Stimulated activated CD4-positive, alpha-beta T cell treated with anti-CD3 and anti-CD28 coated beads, TNF-alpha, amount 100 ng/mL, for 48 hours (primary cell): ENCODE measurements around the gene PON3.

ENCODE experiments used
- DNase-seq, 3 donors: peaks; one replicate each; pipeline ENCODE4 v3.0.0-alpha.2; 2020; ENCODE audit warnings: low read depth in 3 of 3

Gene PON3

DNA sequence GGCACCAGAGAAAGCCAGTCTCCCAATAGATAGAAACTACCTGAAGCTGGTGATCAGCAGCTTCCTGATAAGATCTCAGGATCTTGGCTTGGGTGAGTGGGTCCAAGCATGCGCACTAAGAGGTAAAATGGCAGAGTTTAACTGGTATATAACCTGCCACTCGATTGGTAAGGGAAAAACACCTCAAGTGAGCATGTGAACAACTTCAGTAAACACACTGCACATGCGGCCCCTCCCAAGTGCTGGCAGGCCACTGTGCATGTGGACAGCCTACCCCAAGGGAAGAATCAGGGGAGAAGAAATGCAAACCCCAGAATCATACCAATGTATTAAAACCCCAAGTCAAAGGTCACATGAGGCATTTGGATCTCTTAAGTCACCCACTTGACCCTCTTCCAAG lies 54.1 kb downstream of the PON3 start:
- no peak for DNase-seq

- no peak for DNase-seq
Measured at GRCh38 chr7:95340491-95340890, 55.7 kb downstream of the PON3 start.

DNA sequence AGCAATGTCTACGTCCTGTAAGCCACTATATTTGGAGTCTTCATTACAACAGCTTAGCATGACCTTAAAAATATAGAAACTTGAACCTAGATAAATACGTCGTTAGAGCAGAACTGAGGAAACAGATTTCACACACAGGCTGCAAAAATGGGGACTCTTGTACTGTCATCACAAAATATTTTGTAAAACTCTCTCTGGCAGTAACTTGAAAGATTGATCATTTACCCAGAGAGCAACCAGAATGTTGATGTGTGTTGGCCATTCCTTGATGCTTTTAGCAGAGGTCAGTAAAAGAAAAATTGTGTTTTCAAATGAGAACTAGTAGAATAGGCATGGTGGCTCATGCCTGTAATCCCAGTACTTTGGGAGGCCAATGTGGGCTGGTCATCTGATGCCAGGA lies 57.3 kb downstream of the PON3 start:
- no peak for DNase-seq

GRCh38 chr7:95335093-95335492 lies 61.1 kb downstream of the PON3 start:
- no peak for DNase-seq

DNA sequence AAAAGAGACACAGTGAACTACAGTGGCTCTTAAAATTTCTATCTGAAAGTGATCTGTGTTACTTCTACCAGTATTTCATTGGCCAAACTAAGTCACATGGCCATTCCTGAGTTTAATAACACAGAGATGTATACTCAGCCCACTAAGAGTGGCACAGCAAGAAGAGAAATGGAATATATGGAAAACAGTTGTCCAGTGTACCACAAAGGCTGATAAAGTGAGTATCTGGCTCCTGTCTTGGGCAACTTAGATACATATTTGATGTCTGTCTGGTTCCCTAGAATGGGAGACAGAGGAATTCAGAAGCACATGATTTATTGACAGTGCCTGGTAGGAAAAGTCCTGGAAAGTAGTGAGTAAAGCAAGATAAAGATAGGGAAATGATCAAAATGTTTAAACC lies 61.7 kb downstream of the PON3 start:
- no peak for DNase-seq

DNA sequence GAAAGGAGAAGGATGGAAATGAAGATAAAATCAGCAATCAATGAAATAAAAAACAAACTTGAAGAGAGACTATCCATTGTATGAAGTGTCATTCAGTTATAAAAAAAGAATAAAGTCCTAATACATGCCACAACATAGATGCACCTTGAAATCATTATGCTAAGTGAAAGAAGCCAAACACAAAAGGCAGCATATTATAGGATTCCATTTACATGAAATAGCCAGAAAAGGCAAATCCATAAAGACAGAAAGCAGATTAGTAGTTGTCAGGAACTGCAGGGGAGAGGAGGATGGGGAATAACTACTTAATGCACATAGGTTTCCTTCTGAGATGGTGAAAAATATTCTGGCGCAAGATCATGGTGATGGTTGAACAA lies 65.2 kb downstream of the PON3 start:
- no peak for DNase-seq

- DNase-seq = no peak
Measured at GRCh38 chr7:95330204-95330960, 65.8 kb downstream of the PON3 start.

- DNase-seq = no peak
Measured at GRCh38 chr7:95327356-95327755, 68.8 kb downstream of the PON3 start.

DNA sequence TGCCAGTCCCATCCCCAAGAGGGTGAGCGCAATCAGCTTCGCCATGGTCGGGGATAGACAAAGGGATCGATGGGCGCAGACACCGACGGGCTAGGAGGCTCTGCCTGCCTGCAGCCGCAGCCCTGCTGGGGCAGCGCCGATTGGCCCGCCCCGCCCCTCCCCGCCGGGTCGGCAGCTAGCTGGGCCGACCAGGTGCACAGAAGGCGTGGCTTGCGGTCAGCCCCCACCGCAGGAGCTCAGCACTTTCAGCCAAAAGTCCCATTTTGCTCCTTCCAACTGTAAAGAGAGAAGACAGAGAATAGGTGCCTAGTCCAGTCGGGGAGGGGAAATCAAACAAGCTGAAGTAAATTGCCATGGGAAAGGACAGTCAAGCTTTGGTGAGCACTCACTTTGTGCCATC lies 71.7 kb downstream of the PON3 start, which contains the start of gene PON1:
TSS of gene PON1 (minus strand) at position 102 of the 400 bp plus-strand sequence. CDS start at position 45, 57 bp downstream.
- no peak for DNase-seq

DNA sequence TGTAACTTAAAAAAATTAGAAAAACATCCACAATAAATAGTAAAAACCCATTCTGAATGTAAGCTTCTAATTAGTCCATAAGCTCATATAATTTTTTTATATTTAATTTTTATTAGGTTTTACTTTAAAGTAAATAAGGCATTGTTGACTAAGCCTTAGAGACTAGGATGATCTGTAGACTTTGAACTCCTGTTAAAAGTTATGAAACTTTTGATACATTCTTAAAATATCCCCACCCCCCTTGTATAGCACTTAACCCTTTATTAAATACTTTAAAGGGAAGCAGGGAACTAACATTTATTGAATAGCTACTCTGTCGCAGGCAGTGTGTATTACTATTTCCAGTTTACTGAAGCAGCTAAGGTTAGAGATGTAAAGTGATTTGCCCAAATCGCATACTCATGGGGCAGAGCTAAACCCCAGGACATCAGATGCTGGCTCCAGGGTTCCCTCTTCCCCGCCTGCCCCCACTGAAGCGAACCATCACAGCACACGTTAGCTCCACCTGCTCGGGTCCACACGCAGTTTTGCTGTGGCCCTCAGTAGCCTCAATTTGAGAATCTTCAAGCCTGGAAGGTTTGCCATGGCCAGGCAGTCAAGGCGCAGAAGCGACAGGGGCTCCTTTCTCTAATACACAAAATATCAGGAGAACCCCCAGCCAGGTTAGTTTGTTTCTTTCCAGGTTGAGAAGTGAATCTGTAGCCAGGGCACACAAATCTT lies 72.6 kb downstream of the PON3 start:
- DNase-seq = no peak

- DNase-seq = no peak
Measured at GRCh38 chr7:95322854-95323253, 73.3 kb downstream of the PON3 start.

DNA sequence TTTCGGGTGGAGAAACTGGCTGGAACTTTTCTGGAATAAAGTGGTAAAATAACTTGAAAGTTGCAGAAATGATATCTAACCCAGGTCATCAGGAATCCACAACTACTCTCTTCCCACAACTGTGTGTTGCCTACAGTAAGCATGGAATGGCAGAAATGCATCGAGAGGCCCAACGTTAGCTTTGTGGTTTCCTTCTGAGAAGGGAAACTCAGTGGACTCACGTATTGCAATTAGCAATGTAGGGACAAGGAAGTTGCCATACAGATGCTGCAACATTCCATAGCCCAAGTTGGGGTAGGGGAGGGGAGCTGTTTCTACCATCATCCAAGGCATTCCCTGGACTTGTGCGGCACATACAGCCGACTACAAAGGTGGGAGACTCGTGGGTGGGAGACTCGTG lies 73.8 kb downstream of the PON3 start:
- DNase-seq = no peak

GRCh38 chr7:95321720-95322119 lies 74.5 kb downstream of the PON3 start:
- DNase-seq = no peak

- no peak for DNase-seq
Measured at GRCh38 chr7:95320651-95321050, 75.5 kb downstream of the PON3 start.

DNA sequence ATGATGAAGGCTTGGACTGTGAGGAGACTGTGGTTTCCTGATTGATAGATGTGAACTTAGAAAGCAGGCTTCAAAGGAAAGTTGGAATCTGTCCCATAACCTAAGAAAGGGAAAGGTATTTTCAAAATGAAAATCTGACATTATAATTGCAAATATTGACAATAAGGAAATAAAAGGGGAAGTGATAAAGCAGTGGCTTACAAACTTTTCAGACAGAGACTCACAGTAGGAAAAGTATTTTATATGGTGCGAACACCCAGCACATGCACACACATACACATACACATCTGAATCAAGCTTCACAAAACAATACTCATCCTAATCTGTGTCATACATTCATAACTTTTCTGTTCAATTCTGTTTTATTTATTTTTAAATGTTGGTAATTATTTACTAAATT lies 76.6 kb downstream of the PON3 start:
- no peak for DNase-seq

DNA sequence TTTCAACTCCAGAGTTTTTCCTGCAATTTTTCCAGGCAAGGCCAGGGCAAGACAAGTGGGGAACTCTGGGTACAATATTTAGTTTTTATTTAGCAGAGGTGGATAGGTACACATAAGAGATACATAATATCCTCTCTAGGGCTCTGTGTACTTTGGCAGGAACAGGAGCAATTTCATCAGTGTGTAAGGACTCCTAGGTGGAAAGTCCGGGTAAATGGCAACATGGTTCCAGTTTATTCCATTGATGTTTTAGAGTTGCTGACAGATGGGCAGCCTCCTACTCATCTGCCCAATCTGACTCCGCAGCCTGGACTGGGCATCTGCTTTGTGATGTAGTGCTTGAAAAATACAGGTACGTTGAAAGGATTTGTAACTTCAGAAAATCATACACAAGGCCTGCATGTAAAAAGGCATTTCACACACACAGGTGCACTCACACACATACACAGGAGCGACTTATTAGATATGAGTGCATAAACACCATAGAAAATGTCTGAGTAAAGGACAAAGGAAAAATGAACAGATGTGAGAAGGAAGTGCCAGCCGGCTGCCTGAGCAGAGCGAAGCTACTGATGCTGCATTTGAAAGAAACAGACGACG lies 77.6 kb downstream of the PON3 start:
- DNase-seq = no peak

DNA sequence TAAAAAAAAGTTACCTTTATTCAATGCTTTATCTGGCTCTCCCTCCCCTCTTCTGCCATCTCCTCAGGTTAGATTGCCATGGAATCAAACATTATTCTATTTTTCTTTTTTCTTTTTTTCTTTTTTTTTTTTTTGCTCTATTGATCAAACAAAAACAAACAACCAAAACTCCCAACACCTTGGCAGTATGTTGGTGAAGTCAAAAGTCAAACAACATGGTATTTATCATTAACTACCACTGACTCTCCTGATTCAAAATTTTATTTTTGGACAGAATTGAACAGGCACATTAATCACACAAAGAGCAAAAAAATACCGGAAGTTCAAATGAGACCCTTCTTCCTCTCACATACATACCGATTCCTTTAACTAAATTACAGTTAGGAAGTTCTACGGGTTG lies 78.2 kb downstream of the PON3 start:
- no peak for DNase-seq

GRCh38 chr7:95317546-95317945 lies 78.6 kb downstream of the PON3 start:
- no peak for DNase-seq

- DNase-seq = no peak
Measured at GRCh38 chr7:95316588-95316987, 79.6 kb downstream of the PON3 start.

DNA sequence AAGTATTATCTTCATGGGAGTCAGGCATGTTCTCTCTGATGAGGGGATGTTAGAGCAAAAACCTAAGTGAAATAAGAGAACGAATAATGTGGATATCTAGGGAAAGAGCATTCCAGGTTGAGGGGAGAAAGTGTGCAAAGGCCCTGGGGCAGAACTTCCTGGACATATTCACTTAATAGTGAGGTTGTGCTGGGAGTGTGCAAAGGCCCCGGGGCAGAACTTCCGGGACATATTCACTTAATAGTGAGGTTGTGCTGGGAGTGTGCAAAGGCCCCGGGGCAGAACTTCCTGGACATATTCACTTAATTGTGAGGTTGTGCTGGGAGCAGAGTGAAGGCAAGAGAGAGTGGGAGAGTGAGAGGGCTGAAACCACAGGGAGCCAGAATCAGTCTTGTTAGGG lies 83.6 kb downstream of the PON3 start:
- DNase-seq = no peak

DNA sequence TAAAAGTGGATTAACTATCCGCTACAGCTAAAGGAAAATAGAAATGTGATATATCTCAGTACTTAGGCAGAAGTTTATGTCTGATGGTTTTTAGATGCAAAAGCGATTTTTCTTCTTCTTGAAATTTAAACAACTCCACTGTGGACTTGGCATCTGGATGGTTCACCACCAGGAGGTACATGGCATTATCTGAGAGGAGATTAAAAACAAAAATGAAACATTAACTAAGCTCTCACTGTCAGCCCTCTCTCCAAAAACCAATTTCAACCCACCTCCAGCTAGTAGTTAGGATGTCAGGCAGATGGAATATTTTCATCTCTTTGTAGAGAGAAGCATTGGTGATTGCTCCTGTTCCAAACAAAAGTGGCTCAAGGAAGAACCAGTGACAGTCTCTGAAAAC lies 84.8 kb downstream of the PON3 start:
- DNase-seq = no peak

GRCh38 chr7:95309951-95310350 lies 86.2 kb downstream of the PON3 start:
- DNase-seq = no peak
